KMS-11 (cell line): Measurements from ENCODE around the gene NEK7.

Experiments
- H2AFZ ChIP-seq: fragments of 200-600 bp; sonication (generic); 2 replicates; pipeline ENCODE4 v1.6.1; 2016; ENCODE audit warnings: antibody characterized with exemption, mixed run types, low read depth
- H3K27ac ChIP-seq: fragments of 200-600 bp; sonication (generic); 2 replicates; pipeline ENCODE4 v1.6.1; 2016; ENCODE audit warnings: mild to moderate bottlenecking, mixed run types
- H3K27me3 ChIP-seq: fragments of 200-600 bp; sonication (generic); 2 replicates; pipeline ENCODE4 v1.6.1; 2017; ENCODE audit warnings: mild to moderate bottlenecking, low read depth, mixed run types, moderate library complexity; ENCODE audit not compliant: insufficient read depth
- H3K36me3 ChIP-seq: fragments of 200-600 bp; sonication (generic); 2 replicates; pipeline ENCODE4 v1.6.1; 2017; ENCODE audit warnings: mild to moderate bottlenecking, mixed run types; ENCODE audit not compliant: insufficient read depth
- H3K4me1 ChIP-seq: fragments of 200-600 bp; sonication (generic); 2 replicates; pipeline ENCODE4 v1.6.1; 2016; ENCODE audit warnings: mild to moderate bottlenecking, low read depth, mixed run types; ENCODE audit not compliant: poor library complexity, severe bottlenecking
- H3K4me2 ChIP-seq: fragments of 200-600 bp; sonication (generic); 2 replicates; pipeline ENCODE4 v1.7.0; 2016; ENCODE audit warnings: mild to moderate bottlenecking, mixed run types
- H3K4me3 ChIP-seq: fragments of 200-600 bp; sonication (generic); IDR thresholded peaks from 2 replicates; pipeline ENCODE4 v1.6.1; 2017; ENCODE audit warnings: low read depth, low read length, mixed read lengths; ENCODE audit not compliant: insufficient read depth
- H3K79me2 ChIP-seq: fragments of 200-600 bp; sonication (generic); 2 replicates; pipeline ENCODE4 v1.6.1; 2016; ENCODE audit warnings: low read depth, mixed run types; ENCODE audit not compliant: insufficient read depth
- H3K9ac ChIP-seq: fragments of 200-600 bp; sonication (generic); 2 replicates; pipeline ENCODE4 v1.6.1; 2016; ENCODE audit warnings: mild to moderate bottlenecking, mixed run types
- H4K20me1 ChIP-seq: fragments of 200-600 bp; sonication (generic); 2 replicates; pipeline ENCODE4 v1.6.1; 2016; ENCODE audit warnings: mild to moderate bottlenecking, mixed run types; ENCODE audit not compliant: insufficient read depth
- TF ChIP-seq, protein P1 (sequence below): fragments of 200-600 bp; sonication (generic); conservative IDR thresholded peaks from 2 replicates; pipeline ENCODE4 v1.6.1; 2017; ENCODE audit warnings: low read depth, mild to moderate bottlenecking, antibody characterized with exemption, low read length, moderate library complexity, mixed read lengths

NEK7 gene

DNA sequence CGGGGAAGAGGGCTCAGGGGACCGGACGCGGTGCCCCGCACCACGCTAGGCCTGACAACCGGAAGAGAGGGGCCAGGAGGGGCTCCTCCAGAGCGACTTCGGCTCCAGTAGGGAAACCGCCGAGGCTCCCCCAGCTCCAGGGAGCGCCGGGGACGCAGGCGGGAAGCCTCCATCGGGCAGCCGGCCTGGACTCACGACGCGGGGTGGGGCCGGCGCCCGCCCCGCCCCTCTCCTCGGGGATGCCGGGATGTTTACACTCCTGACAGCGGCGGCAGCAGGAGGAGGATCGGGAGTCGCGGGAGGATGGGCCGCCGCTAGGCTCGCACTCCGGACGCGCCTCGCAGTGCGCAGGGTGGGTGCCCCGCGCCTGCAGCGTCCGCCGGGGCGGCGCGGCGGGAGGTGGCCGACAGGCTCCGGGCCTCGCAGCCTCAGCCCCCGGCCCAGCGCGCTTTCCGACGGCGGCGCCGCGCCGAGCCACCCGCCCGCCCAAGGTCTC is at the start of gene NEK7:
NEK7 (plus strand) TSS at position 254 of the 496 bp plus-strand sequence. CDS start 75,583 bp downstream, outside the sequence.
- H3K4me2 ChIP-seq, result peak within 1 kb of the TSS; percentile 85
- no peaks in the 10 kb centered on the region for H3K36me3 ChIP-seq
- peak within 1 kb of the TSS; percentile 78 for H3K27ac ChIP-seq
- H2AFZ ChIP-seq, result peak within 1 kb of the TSS; percentile 95
- peak within 1 kb of the TSS; percentile 92 for H3K4me3 ChIP-seq
- no peaks in the 10 kb centered on the region for H4K20me1 ChIP-seq
- no peaks in the 10 kb centered on the region for H3K27me3 ChIP-seq
- TF ChIP-seq, protein P1, sequence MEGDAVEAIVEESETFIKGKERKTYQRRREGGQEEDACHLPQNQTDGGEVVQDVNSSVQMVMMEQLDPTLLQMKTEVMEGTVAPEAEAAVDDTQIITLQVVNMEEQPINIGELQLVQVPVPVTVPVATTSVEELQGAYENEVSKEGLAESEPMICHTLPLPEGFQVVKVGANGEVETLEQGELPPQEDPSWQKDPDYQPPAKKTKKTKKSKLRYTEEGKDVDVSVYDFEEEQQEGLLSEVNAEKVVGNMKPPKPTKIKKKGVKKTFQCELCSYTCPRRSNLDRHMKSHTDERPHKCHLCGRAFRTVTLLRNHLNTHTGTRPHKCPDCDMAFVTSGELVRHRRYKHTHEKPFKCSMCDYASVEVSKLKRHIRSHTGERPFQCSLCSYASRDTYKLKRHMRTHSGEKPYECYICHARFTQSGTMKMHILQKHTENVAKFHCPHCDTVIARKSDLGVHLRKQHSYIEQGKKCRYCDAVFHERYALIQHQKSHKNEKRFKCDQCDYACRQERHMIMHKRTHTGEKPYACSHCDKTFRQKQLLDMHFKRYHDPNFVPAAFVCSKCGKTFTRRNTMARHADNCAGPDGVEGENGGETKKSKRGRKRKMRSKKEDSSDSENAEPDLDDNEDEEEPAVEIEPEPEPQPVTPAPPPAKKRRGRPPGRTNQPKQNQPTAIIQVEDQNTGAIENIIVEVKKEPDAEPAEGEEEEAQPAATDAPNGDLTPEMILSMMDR, result no peak
- H3K79me2 ChIP-seq, result peaks cover 47% of the 10 kb centered on the region
- H3K9ac ChIP-seq, result peak within 1 kb of the TSS; percentile 72
- peaks cover 28% of the 10 kb centered on the region for H3K4me1 ChIP-seq

DNA sequence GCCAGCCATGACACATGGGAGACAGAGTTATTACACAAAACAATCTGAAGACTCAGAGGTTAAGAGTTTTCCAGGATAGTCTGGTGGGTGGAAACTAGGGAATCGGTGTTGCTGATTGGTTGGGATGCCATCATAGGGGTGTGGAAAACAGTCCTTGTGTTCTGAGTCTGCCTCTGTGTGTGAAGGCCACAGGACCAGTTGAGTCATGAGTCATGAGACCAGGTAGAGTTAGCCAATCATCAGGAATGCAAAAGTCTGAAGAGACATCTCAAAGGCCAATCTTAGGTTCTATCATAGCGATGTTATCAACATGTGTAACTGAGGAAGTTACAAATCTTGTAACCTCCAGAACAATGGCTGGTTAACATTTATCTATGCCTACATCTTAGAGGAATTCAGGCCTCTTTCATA is 49.7 kb upstream of the NEK7 start:
- H3K27ac ChIP-seq, result no peak overlapping the region
- no peak overlapping the region for H3K4me3 ChIP-seq
- H3K4me2 ChIP-seq, result no peak overlapping the region
- H3K4me1 ChIP-seq, result no peaks in the 10 kb centered on the region
- H3K27me3 ChIP-seq, result no peaks in the 10 kb centered on the region
- H3K9ac ChIP-seq, result no peak overlapping the region
- TF ChIP-seq, protein P1, result no peak
- H4K20me1 ChIP-seq, result no peaks in the 10 kb centered on the region
- no peaks in the 10 kb centered on the region for H3K36me3 ChIP-seq
- no peaks in the 10 kb centered on the region for H3K79me2 ChIP-seq
- no peak overlapping the region for H2AFZ ChIP-seq

DNA sequence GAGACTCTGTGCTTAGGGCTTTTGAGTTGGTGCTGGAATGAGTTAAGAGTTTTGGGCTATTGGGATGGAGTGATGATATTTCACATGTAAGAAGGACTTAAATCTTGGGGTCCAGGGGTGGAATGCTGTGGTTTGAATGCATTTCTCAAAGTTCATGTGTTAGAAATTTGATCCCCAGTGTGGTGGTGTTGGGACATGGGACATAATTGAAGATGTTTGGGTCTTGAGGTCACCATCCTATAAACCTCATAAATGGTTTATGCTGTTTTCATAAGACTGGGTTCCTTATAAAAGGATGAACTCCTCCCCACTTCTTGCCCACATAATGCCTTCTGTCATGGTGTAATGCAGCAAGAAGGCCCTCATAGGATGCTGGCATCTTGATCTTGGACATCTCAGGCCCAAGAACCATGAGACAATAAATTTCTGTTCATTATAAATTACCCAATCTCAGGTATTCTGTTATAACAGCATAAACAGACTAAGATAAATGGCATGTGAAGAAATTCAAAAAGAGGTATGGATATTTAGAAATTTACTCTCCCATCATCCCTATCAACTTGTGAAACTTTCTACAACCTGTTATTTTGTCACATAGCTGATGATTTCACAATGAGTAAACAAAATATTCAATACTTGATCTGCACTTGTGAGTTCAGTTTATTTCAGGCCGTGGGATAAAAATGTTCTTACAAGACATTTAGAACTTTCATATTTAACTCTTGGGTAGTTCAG is 48.0 kb upstream of the NEK7 start:
- no peaks in the 10 kb centered on the region for H4K20me1 ChIP-seq
- H3K4me3 ChIP-seq, result no peak overlapping the region
- H3K4me1 ChIP-seq, result no peaks in the 10 kb centered on the region
- no peaks in the 10 kb centered on the region for H3K79me2 ChIP-seq
- no peaks in the 10 kb centered on the region for H3K27me3 ChIP-seq
- TF ChIP-seq, protein P1, result no peak
- H3K27ac ChIP-seq, result no peak overlapping the region
- no peaks in the 10 kb centered on the region for H3K36me3 ChIP-seq
- H3K9ac ChIP-seq, result no peak overlapping the region
- H3K4me2 ChIP-seq, result no peak overlapping the region
- no peak overlapping the region for H2AFZ ChIP-seq

GRCh38 chr1:198109371-198109715 is 47.5 kb upstream of the NEK7 start:
- no peak overlapping the region for H3K9ac ChIP-seq
- no peaks in the 10 kb centered on the region for H3K36me3 ChIP-seq
- H3K4me3 ChIP-seq, result no peak overlapping the region
- no peaks in the 10 kb centered on the region for H3K4me1 ChIP-seq
- H3K27me3 ChIP-seq, result no peaks in the 10 kb centered on the region
- H4K20me1 ChIP-seq, result no peaks in the 10 kb centered on the region
- TF ChIP-seq, protein P1, result no peak
- H2AFZ ChIP-seq, result no peak overlapping the region
- H3K79me2 ChIP-seq, result no peaks in the 10 kb centered on the region
- no peak overlapping the region for H3K4me2 ChIP-seq
- H3K27ac ChIP-seq, result no peak overlapping the region
